Retinal pigment epithelial cell (primary cell): ENCODE data around the gene GOSR2.
"Not testable (repeated sequence)": the region's sequence is repeated elsewhere in the genome, so short reads cannot be mapped to it uniquely, and the experiment has no call there.

Source experiments
- DNase-seq: peaks from one replicate; pipeline ENCODE4 v3.0.0-alpha.2; 2010; ENCODE audit warnings: low read depth
- H3K4me3 ChIP-seq: 2 replicates; pipeline ENCODE4 v1.5.1; 2011; ENCODE audit warnings: mild to moderate bottlenecking, low read length, control low read depth, moderate library complexity
- CTCF ChIP-seq: conservative IDR thresholded peaks from 2 replicates; pipeline ENCODE4 v1.5.1; 2011; ENCODE audit warnings: low read depth, low read length, control low read depth, inconsistent platforms

Gene GOSR2

GRCh38 chr17:46986366-46986765 is 63.4 kb downstream of the GOSR2 start:
- no peak for DNase-seq
- no peak for TF ChIP-seq CTCF
- no peak overlapping the region for H3K4me3 ChIP-seq

DNA sequence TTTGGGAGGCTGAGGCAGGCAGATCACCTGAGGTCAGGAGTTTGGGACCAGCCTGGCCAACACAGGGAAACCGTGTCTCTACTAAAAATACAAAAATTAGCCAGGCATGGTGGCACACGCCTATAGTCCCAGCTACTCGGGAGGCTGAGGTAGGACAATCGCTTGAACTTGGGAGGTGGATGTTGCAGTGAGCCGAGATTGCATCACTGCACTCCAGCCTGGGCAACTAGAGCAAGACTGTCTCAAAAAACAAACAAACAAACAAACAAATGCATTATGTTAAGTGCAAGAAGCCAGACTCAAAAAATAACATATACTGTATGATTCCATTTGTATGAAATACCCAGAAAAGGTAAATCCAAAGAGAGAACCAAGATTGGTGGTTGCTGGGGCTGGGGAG is 65.0 kb downstream of the GOSR2 start:
- not testable (repeated sequence) for DNase-seq, H3K4me3 ChIP-seq

DNA sequence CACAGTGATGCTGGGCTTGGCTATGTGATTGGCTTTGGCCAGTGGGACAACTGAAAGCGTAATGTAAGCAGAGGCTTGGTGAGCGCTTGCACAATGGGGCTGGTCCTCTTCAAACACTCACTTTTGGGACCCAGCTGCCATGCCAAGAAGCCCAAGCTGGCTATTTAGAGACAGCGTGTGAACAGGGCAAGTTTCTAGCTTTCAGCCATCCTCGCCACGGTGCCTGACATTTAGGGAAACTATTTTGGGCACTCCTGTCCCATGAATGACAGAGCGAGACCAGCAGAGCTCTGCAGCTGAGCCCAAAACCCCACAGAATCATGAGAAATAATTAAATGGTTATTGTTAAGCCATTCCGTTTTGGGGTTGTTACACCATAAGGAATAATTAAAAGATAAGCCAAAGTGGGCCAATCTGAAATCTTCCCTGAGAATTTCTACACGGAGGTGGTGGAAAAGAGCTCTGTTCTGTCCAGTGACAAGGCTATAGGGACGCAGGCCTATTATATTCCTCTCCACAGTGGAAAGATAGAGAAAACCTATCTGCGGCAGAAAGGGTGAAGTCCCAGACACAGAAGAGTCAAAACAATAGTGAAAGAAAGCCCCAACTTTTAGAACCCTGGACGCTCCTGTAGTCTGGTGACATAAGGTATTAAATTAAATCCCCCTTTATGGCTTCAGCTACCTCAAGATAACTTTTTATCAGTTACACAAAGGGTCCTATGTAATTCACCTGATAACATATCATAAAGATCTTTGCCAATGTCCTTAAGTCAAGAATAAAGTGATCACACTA is 66.9 kb downstream of the GOSR2 start:
- no peak for DNase-seq
- no peak for TF ChIP-seq CTCF
- no peak overlapping the region for H3K4me3 ChIP-seq

GRCh38 chr17:46991617-46992016 is 68.7 kb downstream of the GOSR2 start:
- no peak for DNase-seq
- TF ChIP-seq CTCF: no peak
- H3K4me3 ChIP-seq: no peak overlapping the region
